ENCODE measurements around the gene CACNA1H.

The CACNA1H gene

DNA sequence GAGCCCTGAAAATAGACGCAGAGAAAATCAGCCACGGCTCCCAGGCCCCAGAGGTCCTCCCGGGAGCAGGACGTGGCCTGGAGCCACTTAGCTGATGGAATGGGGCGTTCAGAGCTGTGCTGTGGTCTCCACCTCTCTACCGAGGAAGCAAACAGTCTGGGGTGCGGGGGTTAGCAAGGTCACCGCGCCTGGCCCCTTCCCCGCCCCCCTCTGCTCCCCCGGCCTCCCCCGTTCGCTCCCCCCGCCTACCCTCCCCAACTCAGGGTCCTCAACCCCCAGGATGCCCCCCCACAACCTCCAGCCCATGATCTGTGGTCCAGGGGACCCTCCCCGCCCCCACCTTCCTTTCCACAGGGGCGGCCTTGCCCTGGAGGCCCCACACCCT lies 36.2 kb upstream of the CACNA1H start:
- TF ChIP-seq, protein P1, sequence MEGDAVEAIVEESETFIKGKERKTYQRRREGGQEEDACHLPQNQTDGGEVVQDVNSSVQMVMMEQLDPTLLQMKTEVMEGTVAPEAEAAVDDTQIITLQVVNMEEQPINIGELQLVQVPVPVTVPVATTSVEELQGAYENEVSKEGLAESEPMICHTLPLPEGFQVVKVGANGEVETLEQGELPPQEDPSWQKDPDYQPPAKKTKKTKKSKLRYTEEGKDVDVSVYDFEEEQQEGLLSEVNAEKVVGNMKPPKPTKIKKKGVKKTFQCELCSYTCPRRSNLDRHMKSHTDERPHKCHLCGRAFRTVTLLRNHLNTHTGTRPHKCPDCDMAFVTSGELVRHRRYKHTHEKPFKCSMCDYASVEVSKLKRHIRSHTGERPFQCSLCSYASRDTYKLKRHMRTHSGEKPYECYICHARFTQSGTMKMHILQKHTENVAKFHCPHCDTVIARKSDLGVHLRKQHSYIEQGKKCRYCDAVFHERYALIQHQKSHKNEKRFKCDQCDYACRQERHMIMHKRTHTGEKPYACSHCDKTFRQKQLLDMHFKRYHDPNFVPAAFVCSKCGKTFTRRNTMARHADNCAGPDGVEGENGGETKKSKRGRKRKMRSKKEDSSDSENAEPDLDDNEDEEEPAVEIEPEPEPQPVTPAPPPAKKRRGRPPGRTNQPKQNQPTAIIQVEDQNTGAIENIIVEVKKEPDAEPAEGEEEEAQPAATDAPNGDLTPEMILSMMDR (IDR thresholded peaks at IDR 0.05; ENCODE audit: low read depth, low read length), result no peak
- Histone ChIP-seq H3K36me3 (no peaks in the 10 kb centered on the region), H3K4me3 (ENCODE audit: low read depth, low read length) (no peak overlapping the region), H3K4me1 (no peaks in the 10 kb centered on the region), H3K27me3 (no peaks in the 10 kb centered on the region; the same call in 1 of the 2 replicates), H3K9me3 (no peaks in the 10 kb centered on the region)
- DNase-seq, result no peak

DNA sequence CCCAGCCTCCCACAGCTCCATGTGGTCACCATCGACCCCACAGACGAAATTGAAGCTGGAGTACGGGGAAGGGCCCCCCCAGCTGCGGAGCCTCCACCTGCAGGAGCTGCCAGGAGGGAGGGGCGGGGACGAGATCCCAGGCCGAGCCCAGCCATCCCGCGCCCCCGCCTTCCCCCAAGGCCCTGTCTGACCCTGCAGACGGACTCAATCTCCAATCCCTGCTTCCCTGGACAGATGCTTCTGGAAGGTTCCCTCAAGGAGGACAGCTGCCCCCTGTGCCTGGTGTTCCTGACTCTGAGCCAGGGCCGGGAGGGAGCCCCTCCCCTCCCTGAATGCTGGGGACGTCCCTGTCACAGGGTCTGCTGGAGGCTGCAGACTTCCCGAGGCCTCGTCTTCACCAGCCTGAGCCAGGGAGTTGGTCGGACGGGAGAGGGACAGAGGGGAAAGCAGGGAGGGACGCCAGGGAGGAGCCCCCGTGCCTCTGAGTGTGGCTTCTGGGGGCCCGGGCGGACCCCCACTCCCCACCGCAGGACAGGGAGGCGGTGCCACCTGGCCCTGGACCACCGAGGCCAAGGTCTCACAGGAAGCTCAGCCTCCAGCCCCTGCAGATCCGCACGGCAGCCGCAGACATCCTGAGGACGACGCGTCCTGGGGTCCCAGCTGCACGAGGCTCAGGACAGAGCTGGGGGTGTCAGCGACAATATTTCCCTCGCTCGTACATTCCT lies 35.6 kb upstream of the CACNA1H start:
- Histone ChIP-seq H3K9me3 (no peaks in the 10 kb centered on the region), H3K4me3 (ENCODE audit: low read depth, low read length) (no peak overlapping the region), H3K36me3 (no peaks in the 10 kb centered on the region), H3K4me1 (no peaks in the 10 kb centered on the region), H3K27me3 (no peaks in the 10 kb centered on the region; the same call in 1 of the 2 replicates)
- DNase-seq, result no peak
- TF ChIP-seq, protein P1 (IDR thresholded peaks at IDR 0.05; ENCODE audit: low read depth, low read length), result no peak

DNA sequence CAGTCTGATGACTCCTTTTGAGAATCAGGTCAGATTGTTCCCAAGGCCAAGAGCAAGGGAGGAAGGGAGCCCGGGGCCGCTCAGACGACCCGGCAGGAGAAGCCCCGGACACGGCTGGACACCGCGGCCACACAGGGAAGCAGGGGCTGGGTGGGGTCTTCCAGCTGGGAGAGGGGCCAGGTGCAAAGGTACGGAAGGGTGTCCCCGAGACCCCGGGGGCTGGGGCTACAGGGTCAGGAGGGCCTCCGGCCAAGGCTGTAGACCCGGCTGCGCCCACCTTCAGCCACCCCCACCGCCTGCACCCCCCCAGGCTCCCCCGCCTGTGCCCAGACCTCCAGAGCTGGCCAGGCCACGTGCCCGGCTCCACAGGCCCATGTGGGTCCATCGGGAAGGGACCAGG lies 35.0 kb upstream of the CACNA1H start:
- Histone ChIP-seq H3K36me3 (no peaks in the 10 kb centered on the region), H3K9me3 (no peaks in the 10 kb centered on the region), H3K4me3 (ENCODE audit: low read depth, low read length) (no peak overlapping the region), H3K27me3 (no peaks in the 10 kb centered on the region; the same call in 1 of the 2 replicates), H3K4me1 (no peaks in the 10 kb centered on the region)
- no peak for DNase-seq
- TF ChIP-seq, protein P1 (IDR thresholded peaks at IDR 0.05; ENCODE audit: low read depth, low read length), result no peak

DNA sequence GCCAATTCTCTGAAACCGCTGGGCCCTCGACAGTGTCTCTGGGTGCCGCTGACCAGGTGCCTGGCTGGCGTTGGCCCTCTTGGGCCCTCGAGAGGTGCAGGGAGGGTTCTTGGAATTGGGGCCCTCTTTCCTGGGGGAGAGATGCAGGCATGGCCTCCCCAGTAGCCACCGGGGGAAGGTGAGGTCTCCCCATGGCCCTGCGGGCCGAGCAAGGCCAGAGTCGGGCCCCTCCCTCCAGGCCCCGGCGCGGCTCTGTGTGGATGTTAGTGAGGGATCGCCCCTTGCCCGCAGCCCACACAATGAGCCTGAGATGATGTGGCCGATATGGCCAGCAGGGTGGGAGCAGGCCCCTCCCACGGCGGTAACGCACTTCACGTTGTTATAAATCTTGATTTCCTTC lies 33.8 kb upstream of the CACNA1H start:
- no peak overlapping the region for H3K4me3 ChIP-seq (ENCODE audit: low read depth, low read length)
- H3K27me3 ChIP-seq, result no peaks in the 10 kb centered on the region
- no peaks in the 10 kb centered on the region for H3K4me1 ChIP-seq
- no peaks in the 10 kb centered on the region for H3K9me3 ChIP-seq
- H3K36me3 ChIP-seq, result no peaks in the 10 kb centered on the region
- no peak for DNase-seq
- TF ChIP-seq, protein P1 (IDR thresholded peaks at IDR 0.05; ENCODE audit: low read depth, low read length), result no peak

DNA sequence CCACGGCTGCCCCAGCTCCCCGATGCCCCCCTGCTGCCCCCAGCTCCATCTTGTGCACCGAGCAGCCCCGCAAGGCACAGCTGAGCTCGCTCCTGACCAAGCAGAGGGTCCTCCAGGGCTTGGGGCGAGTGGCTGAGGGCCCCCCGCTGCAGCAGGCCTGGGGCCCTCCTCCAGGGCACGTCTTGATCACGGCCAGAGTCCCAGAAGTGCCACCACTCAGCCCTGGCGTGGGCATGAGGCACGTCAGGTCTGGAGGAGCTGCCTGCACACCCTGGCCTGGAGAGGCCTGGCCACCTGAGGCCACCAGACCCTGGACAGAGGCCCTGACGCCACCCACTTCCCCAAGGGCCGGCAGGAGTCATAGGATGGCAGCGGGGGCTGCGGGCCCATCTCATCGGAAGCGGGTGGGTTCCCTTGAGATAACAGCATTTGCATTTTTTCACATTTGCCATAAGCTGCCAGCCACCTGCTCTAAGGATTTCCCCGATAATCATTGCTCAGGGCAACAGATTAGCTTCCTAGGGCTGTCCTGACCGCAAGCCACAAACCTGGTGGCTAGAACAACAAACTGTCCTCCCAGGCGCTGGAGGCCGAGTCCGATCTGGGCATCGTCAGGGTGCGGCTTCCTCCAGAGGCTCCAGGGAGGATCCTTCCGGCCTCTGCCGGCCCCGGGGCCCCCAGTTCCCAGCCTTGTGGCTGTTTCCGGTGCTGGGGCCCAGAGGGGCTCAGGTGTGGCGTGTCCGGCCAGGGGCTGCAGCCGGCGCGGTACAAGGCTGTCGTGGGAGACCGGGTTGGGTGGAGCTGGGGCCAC lies 32.9 kb upstream of the CACNA1H start:
- Histone ChIP-seq H3K4me3 (ENCODE audit: low read depth, low read length) (no peak overlapping the region), H3K27me3 (no peaks in the 10 kb centered on the region), H3K4me1 (peaks cover 1% of the 10 kb centered on the region), H3K36me3 (no peaks in the 10 kb centered on the region), H3K9me3 (no peaks in the 10 kb centered on the region)
- DNase-seq, result no peak
- TF ChIP-seq, protein P1 (IDR thresholded peaks at IDR 0.05; ENCODE audit: low read depth, low read length), result no peak

DNA sequence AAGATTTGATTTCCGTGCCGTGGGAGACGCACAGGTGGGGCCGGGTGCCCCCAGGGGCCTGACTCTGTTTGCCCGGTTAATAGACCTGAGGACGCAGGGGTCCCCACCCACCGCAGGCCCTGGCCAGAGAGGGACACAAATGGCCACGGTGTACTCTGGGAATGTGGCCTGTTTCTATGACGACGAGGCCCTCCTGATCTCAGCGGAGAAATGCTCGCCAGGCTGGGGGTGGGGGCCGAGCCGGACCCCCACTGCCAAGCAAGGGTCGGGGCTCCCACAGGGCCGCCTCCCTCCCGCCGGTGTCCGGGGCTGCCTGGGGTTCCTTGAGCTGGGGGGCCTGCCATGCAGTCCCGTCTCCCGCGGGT lies 32.3 kb upstream of the CACNA1H start:
- Histone ChIP-seq H3K9me3 (no peaks in the 10 kb centered on the region), H3K27me3 (no peaks in the 10 kb centered on the region), H3K4me1 (peaks cover 4% of the 10 kb centered on the region), H3K4me3 (ENCODE audit: low read depth, low read length) (no peak overlapping the region), H3K36me3 (no peaks in the 10 kb centered on the region)
- DNase-seq, result no peak
- TF ChIP-seq, protein P1 (IDR thresholded peaks at IDR 0.05; ENCODE audit: low read depth, low read length), result no peak

All from BE2C (cell line).